GM18909 (cell line): ENCODE data around the gene SPINT2.
"Not testable (repeated sequence)": the region's sequence is repeated elsewhere in the genome, so short reads cannot be mapped to it uniquely, and the experiment has no call there.

Experiments
- ATAC-seq: cut with Tn5 transposase; IDR thresholded peaks from one replicate; pipeline ENCODE4 v1.9.1; 2021; ENCODE audit warnings: mild to moderate bottlenecking; ENCODE audit not compliant: unreplicated experiment, poor library complexity

The SPINT2 gene, protein sequence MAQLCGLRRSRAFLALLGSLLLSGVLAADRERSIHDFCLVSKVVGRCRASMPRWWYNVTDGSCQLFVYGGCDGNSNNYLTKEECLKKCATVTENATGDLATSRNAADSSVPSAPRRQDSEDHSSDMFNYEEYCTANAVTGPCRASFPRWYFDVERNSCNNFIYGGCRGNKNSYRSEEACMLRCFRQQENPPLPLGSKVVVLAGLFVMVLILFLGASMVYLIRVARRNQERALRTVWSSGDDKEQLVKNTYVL

DNA sequence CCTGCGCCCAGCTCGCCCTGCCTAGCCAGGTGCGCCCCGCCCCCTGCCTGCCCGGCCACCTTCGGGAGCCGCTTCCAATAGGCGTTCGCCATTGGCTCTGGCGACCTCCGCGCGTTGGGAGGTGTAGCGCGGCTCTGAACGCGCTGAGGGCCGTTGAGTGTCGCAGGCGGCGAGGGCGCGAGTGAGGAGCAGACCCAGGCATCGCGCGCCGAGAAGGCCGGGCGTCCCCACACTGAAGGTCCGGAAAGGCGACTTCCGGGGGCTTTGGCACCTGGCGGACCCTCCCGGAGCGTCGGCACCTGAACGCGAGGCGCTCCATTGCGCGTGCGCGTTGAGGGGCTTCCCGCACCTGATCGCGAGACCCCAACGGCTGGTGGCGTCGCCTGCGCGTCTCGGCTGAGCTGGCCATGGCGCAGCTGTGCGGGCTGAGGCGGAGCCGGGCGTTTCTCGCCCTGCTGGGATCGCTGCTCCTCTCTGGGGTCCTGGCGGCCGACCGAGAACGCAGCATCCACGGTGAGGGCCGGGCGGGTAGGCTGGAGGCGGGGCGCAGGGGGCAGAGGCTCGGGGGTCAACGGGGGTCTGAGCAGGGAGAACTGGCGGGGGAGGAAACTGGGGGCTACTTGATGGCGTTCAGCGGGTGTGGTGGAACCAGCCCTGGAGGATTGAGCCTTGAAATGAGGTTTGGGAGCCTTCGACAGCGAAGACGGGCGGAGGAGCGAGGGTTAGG lies at the start of gene SPINT2:
SPINT2 (plus strand) TSS at position 88 of the 727 bp plus-strand sequence; CDS start at position 408, 320 bp downstream.
- ATAC-seq: peak; percentile 38

DNA sequence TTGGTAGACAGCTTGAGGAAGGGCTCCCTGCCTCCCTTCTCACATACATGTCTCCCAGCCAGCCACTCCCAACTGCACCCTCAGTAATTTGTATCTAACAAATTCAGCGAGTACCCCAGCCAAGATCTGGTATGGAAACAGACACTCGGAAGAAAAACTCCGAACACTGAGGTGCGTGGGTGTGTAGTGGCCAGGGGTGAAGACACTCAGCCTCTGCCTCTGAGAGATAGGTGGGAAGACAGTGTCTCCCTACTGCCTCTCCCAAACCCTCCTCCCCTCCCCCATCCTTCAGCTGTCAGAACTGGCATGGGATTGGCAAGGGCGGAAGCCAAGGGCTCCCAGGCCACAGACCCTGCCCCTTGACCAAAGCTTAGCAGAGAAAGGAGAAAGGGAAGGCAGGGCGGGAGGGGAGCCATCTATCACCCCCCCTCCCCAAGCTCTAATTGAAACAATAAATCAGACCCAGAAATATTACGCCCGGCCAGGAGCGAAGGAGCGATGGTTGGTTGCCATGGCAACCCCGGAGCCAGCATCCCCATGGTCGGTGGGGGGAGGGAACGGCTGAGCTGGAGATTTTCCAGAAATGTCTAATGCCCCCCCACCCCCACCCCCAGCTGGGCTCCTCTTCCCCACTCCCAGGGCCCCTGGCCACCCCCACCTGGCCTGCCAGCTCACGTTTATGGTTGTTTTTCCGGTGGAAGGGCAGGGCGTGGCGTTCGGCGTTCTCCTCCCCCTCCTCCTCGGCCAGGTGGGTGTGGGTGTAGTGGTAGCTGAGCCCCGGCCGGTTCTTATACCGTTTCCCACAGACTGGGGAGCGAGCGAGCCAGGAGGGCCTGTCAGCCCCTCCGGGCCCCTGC lies 47.4 kb upstream of the SPINT2 start:
- no peak for ATAC-seq

DNA sequence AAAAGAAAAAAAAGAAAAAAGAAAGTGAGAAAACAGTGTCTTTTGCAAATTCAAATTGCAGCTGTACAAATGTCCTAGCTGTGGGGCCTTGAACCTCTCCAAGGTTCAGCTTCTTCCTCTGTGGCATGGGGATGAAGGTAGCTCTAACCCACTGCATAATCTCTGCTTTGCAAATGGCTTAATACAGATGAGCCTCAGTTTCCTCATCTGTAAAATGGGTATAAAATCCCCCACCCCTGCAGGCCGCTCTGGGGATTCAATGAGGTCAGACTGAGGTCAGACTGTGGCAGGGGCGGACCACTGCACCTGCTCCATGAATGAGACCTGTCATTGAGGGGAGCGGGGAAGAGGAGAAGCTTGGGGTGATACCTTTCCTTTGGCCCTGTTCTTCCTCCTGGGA lies 46.2 kb upstream of the SPINT2 start:
- no peak for ATAC-seq

DNA sequence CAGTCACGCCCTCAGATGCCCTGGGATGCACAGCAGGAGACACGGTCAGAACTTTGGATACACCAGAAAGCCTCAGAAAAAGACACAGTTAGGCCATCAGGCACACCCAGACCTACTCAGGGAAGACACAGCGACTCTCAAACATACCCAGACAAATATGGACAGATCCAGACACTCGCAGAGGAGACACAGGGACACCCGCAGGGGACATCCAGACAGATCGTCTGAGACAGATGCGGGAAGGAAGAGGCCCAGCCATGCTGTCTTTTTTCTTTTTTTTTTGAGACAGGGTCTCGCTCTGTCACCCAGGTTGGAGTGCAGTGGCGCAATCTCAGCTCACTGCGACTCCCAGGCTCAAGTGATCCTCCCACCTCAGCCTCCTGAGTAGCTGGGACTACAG lies 45.2 kb upstream of the SPINT2 start:
- ATAC-seq: no peak

DNA sequence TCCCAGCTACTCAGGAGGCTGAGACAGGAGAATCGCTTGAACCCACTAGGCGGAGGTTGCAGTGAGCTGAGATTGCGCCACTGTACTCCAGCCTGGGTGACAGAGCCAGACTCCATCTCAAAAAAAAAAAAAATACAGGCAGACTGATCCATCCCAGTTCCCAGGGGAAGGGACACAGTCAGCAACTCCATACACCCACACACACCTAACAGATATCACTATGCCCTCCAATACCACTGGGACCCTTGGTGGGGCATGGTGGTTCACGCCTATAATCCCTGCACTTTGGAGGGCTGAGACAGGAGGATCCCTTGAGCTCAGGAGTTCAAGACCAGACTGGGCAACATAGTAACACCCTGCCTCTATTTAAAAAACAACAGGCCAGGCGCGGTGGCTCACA lies 43.0 kb upstream of the SPINT2 start:
- no peak for ATAC-seq

DNA sequence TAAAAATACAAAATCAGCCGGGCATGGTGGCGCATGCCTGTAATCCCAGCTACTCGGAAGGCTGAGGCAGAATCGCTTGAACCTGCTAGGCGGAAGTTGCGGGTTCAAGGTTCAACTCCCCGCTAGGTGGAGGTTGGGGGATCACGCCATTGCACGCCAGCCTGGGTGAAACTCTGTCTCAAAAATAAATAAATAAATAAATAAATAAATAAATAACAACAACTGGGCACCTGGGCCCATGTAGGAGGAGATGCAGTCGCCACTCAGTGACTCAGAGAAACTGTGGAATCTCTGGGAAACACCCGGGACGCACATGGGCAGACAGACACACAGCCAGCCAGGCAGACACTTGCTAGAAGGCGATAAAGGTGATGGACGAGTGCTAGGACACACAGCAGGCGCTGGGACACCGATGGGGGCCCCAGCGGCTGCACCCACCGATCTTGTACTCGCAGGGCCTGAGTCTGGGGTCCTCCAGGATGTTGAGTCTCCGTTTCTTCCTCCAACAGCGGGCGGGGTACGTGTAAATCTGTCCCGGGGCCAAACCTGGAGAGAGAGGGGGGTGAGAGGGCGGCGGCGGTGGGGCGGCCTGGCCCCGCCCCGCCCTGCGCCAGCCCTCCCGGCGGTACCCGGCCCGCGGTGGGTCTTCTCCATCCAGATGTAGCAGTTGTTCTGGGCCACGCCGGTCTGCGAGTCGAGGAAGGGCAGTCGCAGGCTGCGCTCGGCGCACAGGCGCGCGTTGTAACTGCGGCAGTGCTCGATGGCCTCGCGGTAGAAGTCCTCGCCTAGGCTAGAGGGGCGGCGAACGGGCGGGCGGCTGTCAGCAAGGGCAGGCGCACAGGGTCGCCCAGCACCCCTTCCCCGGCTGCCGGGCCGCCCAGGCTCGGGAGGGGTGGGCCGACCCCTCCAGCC lies 42.2 kb upstream of the SPINT2 start:
- ATAC-seq: no peak

DNA sequence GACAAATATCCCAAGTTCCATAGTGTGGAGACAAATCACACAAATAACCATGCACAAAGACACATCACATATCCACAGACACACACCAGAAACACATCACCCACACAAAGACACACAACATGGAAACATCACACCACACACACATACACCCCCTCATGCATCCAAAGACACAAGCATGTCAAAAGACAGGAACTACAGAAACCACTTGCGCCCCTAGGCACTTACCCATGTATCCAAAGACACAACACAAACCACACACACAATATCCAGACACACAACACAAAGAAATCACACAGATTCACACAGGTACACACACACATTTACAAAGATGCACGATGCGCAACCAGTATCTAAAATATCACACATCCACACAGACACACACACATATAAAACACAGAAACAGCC lies 41.3 kb upstream of the SPINT2 start:
- ATAC-seq: no peak

DNA sequence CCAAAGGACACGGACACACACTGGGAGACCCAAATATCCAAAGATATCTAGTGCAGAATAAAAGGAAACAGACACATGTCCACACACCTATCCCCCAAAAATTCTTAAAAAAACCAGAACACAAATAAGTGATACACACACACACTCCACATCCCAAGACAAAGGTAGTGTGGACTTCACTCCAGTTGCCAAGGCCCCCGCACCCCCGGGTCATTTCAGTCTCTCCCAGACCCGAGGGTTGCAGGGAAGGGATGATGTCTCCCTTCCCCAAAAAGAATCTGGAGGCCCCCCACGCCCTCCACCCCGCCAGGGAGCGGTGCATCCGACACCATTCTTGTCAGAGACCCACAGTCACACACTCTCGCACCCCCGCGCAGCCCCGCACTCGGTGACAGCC lies 40.8 kb upstream of the SPINT2 start:
- no peak for ATAC-seq

DNA sequence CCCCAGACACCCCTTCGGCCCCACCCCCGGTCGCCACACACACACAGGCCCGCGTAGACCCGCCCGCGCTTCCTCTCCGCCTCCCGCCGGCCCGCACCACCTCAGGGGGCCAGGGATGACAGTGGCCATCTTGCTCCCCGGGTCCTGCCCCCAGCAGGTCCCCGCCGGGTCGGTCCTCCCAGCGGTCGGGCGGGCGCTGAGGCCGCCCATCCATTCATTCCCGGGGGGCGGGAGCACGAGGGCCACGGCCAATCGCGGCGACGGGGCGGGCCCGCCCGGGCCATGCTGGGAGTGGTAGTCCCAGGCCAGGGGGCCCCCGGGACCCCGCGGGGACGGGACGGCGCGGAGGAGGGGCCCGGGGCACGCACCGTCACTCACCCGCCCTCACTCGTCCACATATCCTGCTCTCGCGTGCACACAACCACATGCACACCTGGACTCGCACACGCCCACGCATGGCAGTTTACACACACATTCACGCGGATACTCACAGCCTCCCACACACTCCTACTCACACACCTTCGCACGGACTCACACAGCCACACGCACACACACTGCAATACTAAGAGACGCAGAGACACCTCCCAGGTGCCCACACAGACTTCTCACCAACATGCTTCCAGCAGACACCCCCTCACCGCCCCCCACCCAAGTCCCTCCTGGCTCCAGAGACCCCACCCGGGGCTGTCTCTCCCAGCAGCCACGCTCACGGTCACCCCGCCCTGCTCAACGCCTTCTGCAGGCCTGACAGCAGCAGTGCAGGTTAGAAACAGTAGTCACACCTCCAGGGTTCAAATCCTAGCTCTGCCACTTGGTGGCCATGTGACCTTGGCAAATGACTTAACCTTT lies 40.1 kb upstream of the SPINT2 start, which contains the start of gene DPF1:
DPF1 (minus strand) TSS at position 209 of the 849 bp plus-strand sequence; CDS start at position 129, 80 bp downstream.
- peak; percentile 74 for ATAC-seq

DNA sequence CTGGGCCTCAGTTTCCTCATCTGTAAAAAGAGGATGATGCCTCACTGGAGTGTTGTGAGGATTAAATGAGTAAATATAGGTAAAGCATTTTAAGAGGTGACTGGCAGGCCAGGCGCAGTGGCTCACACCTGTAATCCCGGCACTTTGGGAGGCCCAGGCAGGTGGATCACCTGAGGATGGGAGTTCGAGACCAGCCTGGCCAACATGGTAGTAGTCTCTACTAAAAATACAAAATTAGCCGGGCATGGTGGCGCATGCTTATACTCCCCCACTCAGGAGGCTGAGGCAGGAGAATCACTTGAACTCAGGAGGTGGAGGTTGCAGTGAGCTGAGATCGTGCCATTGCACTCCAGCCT lies 39.5 kb upstream of the SPINT2 start:
- ATAC-seq: not testable (repeated sequence)

DNA sequence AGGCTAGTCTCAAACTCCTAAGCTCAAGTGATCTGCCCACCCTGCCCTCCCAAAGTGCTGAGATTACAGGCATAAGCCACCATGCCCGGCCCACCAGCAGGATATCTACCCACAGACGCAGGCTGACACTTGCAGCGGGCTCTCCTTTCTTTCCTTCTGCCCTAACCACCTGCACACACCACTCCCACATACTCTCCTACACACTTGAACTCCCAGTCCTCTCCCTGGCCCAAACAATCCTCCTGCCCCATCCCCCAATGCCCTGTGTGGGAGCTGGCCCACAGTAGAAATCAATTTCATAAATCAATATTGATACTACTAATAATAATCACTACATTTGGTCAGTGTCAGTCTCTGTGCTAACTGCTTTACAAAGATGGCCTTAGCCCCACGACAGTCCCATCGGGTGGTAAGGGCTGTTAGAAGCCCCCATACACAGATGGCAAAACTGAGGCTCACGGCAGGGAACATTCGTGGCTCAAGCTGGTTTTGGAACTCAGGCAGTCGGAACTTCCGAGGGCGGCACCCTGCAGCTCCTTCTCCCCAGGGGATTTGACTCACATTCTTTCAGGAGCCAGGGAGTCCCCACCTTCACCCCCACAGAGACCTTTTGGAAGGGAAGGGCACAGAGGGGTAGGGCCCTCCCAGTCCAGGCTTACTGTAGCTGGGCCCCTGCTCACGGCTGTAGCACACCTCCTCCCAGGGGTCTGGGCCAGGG lies 36.9 kb upstream of the SPINT2 start:
- no peak for ATAC-seq

DNA sequence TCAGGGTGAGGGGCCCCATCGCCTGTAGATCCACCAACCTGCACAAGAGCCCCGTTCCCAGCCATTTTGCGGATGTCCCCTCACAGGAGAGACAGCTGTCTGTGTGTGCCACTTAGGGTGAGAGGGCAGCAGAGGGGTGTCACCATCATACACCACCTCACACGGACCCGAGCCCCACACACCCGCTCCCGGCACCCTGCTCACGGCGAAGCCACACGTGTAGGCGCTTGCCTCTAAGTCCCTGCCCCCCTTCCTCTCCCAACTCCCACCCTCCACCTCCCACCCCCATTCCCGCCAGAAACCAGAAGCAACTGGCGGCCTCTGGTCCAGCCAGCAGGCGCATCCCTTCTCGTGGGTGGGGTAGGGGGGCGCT lies 36.4 kb upstream of the SPINT2 start:
- no peak for ATAC-seq

DNA sequence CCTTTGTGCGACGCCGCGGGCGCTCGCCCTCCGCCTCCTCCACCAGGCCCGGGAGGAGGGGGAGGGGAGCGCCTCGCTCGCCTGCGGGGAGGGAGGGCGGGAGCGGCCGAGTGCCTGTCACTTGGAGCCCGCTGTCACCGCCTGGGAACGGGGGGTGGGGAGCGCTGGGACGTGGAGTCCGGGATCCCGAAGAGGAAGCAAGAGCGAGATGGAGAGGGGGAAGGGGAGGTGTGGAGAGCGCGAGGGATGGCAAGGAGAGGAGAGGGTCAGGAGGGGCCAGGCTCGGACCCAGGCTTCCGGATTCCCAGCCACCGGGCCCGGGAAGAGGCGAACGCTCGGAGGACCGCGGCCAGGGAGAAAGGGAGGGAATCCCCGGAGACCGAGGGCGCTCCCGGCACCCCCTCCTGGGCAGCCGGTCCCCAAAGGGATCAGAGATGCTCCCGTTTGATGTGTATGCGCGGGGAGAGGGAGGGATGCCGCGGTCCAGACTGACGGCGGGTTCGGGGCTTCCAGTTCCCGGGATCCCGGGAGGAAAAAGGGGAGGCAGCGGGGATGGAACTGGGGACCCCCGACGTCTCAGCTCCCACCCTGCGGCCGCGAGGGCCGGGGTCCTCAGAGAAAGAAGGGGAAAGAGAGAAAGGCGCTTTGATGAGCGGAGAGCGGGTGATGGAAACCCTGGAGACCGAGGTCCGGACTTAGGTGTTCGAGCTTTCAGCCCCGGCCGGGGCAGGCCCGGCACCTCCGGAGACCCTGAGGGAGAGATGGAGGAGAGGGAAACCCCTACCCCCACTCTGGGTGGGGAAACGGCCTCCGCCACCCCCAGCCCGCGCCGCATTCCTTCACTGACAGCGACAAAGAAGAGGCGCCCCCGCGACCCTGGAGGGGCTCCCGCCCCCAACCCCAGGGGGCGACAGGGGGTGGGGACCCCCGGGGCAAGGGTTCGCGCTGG lies 35.6 kb upstream of the SPINT2 start:
- ATAC-seq: no peak

DNA sequence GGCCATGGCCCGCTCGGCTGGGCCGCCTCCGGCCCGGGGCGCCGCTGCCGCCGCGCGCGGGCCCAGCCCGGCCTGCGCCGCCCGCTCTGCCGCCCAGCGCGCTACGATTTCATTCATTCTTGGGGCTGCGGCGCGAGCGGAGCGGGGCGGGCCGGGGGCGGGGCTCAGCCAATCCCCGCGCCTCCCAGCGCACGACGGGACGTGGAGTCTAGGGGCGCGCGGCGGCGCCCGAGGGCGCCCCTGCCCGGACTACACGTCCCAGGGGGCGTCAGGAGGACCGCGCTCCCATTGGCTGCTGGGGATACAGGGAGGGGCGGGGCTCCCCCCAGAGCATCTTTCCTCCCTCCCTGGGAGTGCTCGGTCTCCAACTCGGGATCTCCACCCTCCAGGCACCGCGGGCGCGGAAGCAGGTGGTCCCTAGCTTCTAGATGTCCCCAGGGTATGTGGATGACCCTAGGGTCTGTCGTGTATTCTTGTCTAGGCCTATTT lies 34.7 kb upstream of the SPINT2 start:
- peak; percentile 74 for ATAC-seq

DNA sequence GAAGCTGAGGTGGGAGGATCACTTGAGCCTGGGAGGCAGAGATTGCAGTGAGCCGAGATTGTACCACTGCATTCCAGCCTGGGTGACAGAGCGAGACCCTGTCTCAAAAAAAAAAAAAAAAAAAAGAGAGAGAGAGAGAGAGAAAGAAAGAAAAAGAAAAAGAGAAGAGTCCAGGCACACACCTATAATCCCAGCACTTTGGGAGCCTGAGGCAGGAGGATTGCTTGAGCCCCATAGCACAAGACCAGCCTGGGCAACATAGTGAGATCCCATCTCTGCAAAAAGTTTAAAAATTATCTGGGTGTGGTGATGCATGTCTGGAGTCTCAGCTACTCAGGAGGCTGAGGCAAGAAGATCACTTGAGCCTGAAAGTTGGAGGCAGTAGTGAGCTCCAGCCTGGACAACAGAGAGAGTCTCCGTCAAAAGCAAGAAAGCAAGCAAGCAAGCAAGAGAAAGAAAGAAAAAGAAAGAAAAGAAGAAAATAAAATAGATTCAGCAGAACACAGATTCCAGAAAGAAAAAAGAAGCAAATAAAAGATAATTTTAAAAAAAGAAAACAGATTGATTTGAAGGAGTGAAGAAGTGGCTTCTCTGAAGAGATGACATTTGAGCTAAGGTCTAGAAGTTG lies 33.8 kb upstream of the SPINT2 start:
- not testable (repeated sequence) for ATAC-seq

DNA sequence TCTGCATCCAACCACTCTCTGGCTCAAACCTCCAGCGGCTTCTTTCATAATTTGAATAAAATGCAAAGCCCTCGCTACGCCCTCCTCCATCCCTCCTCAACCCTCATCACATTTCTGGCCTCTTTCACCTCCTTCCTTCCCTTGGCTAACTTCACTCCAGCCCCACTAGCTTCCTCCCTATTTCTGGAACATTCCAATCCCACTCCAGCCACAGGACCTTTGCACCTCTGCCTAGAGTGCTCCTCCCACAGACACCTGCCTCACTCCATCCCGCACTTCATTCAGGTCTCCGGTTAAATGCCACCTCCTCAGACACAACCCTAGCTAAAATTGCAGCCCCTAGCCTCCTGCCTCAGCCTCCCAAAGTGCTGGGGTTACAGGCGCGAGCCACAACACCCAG lies 32.5 kb upstream of the SPINT2 start:
- ATAC-seq: no peak

DNA sequence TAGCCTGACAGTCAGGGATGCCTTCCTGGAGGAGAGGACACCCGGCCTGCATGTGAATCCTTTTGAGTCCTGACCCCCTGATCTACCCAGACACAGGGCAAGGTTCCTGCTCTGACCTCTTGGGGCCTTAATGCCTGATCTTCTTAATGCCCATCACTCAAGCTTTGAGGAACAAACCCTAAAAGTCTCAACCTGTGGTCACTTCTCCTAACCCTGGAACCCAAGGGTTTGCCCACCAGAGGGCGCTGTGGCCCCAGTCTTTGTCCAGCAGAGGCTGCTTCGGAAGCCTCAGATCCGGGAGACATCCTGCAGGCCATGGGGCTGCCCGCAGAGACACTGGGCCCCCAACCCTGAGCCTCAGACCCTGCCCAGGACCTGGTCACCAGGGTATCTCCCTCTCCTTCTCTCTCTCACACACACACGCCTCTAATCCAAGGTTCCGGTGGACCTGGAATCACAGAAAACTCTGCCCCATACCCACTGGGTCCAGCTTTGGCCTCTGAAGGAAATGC lies 30.6 kb upstream of the SPINT2 start:
- no peak for ATAC-seq
